Mesendoderm (in vitro differentiated cells): ENCODE measurements around the gene ROR1.
A peak's percentile ranks its signal among the peaks of the same experiment; 100 is the strongest.

Experiments used
- DNase-seq: peaks from one replicate; pipeline ENCODE4 v3.0.0; 2013
- H2AK5ac ChIP-seq: 2 replicates; pipeline ENCODE4 v1.6.1; 2013; ENCODE audit warnings: low read length, inconsistent platforms
- H2BK120ac ChIP-seq: 2 replicates; pipeline ENCODE4 v1.6.1; 2013; ENCODE audit warnings: low read depth, mild to moderate bottlenecking, low read length, moderate library complexity, mixed read lengths
- H2BK15ac ChIP-seq: replicated peaks from 2 replicates; pipeline ENCODE4 v1.6.1; 2013; ENCODE audit warnings: low read depth, mild to moderate bottlenecking, moderate library complexity
- H2BK5ac ChIP-seq: 2 replicates; pipeline ENCODE4 v1.6.1; 2013; ENCODE audit warnings: low read length, inconsistent platforms
- H3K18ac ChIP-seq: 2 replicates; pipeline ENCODE4 v1.6.1; 2013; ENCODE audit warnings: mild to moderate bottlenecking, low read length, mixed read lengths
- H3K23ac ChIP-seq: one replicate; pipeline ENCODE4 v1.6.1; 2013; ENCODE audit warnings: low read length
- H3K27ac ChIP-seq: 2 replicates; pipeline ENCODE4 v1.5.1; 2013; ENCODE audit warnings: low read depth, mild to moderate bottlenecking, inconsistent platforms, low read length, moderate library complexity
- H3K27me3 ChIP-seq: 2 replicates; pipeline ENCODE4 v1.6.1; 2013; ENCODE audit warnings: low read length, control low read depth, mild to moderate bottlenecking, inconsistent platforms; ENCODE audit not compliant: insufficient read depth, poor library complexity
- H3K36me3 ChIP-seq: 2 replicates; pipeline ENCODE4 v1.6.1; 2013; ENCODE audit warnings: low read length, inconsistent platforms; ENCODE audit not compliant: control insufficient read depth, insufficient read depth
- H3K4ac ChIP-seq: one replicate; pipeline ENCODE4 v1.6.1; 2013; ENCODE audit warnings: low read depth, mild to moderate bottlenecking, low read length, moderate library complexity
- H3K4me1 ChIP-seq: 2 replicates; pipeline ENCODE4 v1.6.1; 2013; ENCODE audit warnings: low read depth, low read length, inconsistent platforms; ENCODE audit not compliant: control insufficient read depth
- H3K4me2 ChIP-seq: 2 replicates; pipeline ENCODE4 v1.6.1; 2013; ENCODE audit warnings: low read length
- H3K4me3 ChIP-seq: 2 replicates; pipeline ENCODE4 v1.5.1; 2013; ENCODE audit warnings: mild to moderate bottlenecking, low read length
- H3K56ac ChIP-seq: one replicate; pipeline ENCODE4 v1.6.1; 2013; ENCODE audit warnings: low read length
- H3K79me1 ChIP-seq: 2 replicates; pipeline ENCODE4 v1.6.1; 2013; ENCODE audit warnings: low read length, inconsistent platforms
- H3K79me2 ChIP-seq: 2 replicates; pipeline ENCODE4 v1.6.1; 2013; ENCODE audit warnings: mild to moderate bottlenecking, low read length; ENCODE audit not compliant: control insufficient read depth, insufficient read depth
- H3K9ac ChIP-seq: 2 replicates; pipeline ENCODE4 v1.6.1; 2013; ENCODE audit warnings: low read length, inconsistent platforms
- H4K5ac ChIP-seq: one replicate; pipeline ENCODE4 v1.6.1; 2013; ENCODE audit warnings: low read length
- H4K8ac ChIP-seq: one replicate; pipeline ENCODE4 v1.6.1; 2013; ENCODE audit warnings: low read depth, mild to moderate bottlenecking, control low read depth, low read length, moderate library complexity
- WGBS: extraction: QIAGEN DNeasy Blood & Tissue Kit; methylation state at CpG from one replicate; pipeline ENCODE4 v1.1.7; 2013; ENCODE audit warnings: low lambda C conversion rate, missing lambda C conversion rate; ENCODE audit not compliant: insufficient coverage; ENCODE audit errors: extremely low coverage; 5-methylcytosine and 5-hydroxymethylcytosine counted together

Gene ROR1

GRCh38 chr1:64182207-64182606 lies 408.4 kb downstream of the ROR1 start:
- Histone ChIP-seq H3K79me1 (no peaks in the 10 kb centered on the region), H3K4ac (no peak overlapping the region), H3K18ac (no peak overlapping the region), H3K27me3 (no peaks in the 10 kb centered on the region), H2BK5ac (no peak overlapping the region), H3K4me3 (no peak overlapping the region), H3K79me2 (no peaks in the 10 kb centered on the region), H3K56ac (no peak overlapping the region), H2BK120ac (no peak overlapping the region), H3K27ac (no peak overlapping the region), H3K23ac (no peak overlapping the region), H3K4me2 (no peak overlapping the region), H3K4me1 (no peaks in the 10 kb centered on the region), H4K8ac (no peak overlapping the region), H2BK15ac (no peak overlapping the region), H2AK5ac (no peak overlapping the region), H3K36me3 (no peaks in the 10 kb centered on the region), H3K9ac (no peak overlapping the region), H4K5ac (no peak overlapping the region)
- DNase-seq: no peak
- WGBS: no CpG with 5 or more reads among the region's 2 CpGs

- no CpG with 5 or more reads among the region's 5 CpGs for WGBS
- peak; percentile 42 for DNase-seq
- no peak overlapping the region for H3K4ac ChIP-seq
Observed at GRCh38 chr1:64183395-64184002, 409.7 kb downstream of the ROR1 start.

GRCh38 chr1:64184003-64184440 lies 410.2 kb downstream of the ROR1 start:
- H3K79me1 ChIP-seq: no peaks in the 10 kb centered on the region
- H3K56ac ChIP-seq: no peak overlapping the region
- H4K5ac ChIP-seq: no peak overlapping the region
- no peaks in the 10 kb centered on the region for H3K79me2 ChIP-seq
- no peak overlapping the region for H3K18ac ChIP-seq
- no peak overlapping the region for H2BK120ac ChIP-seq
- no peak overlapping the region for H3K4ac ChIP-seq
- H3K9ac ChIP-seq: no peak overlapping the region
- no CpG with 5 or more reads among the region's 5 CpGs for WGBS
- no peak overlapping the region for H4K8ac ChIP-seq
- H2AK5ac ChIP-seq: no peak overlapping the region
- no peak overlapping the region for H3K4me2 ChIP-seq
- no peaks in the 10 kb centered on the region for H3K36me3 ChIP-seq
- no peaks in the 10 kb centered on the region for H3K27me3 ChIP-seq
- H3K23ac ChIP-seq: no peak overlapping the region
- DNase-seq: no peak
- H3K27ac ChIP-seq: no peak overlapping the region
- H3K4me3 ChIP-seq: no peak overlapping the region
- no peak overlapping the region for H2BK15ac ChIP-seq
- H3K4me1 ChIP-seq: no peaks in the 10 kb centered on the region
- H2BK5ac ChIP-seq: no peak overlapping the region

More at GRCh38 chr1:64183395-64184002, 409.7 kb downstream of the ROR1 start:
- Histone ChIP-seq H3K27me3 (no peaks in the 10 kb centered on the region), H3K79me1 (no peaks in the 10 kb centered on the region), H4K8ac (no peak overlapping the region), H3K9ac (no peak overlapping the region), H3K36me3 (no peaks in the 10 kb centered on the region), H2BK15ac (no peak overlapping the region), H3K4me2 (no peak overlapping the region), H2BK120ac (no peak overlapping the region), H3K18ac (no peak overlapping the region), H2AK5ac (no peak overlapping the region), H3K23ac (no peak overlapping the region), H3K79me2 (no peaks in the 10 kb centered on the region), H3K4me1 (no peaks in the 10 kb centered on the region), H3K27ac (no peak overlapping the region), H4K5ac (no peak overlapping the region), H3K4me3 (no peak overlapping the region), H3K56ac (no peak overlapping the region), H2BK5ac (no peak overlapping the region)

GRCh38 chr1:64186138-64186897 lies 412.5 kb downstream of the ROR1 start:
- Histone ChIP-seq H2AK5ac (no peak overlapping the region), H3K4ac (no peak overlapping the region), H4K8ac (no peak overlapping the region), H4K5ac (no peak overlapping the region), H3K23ac (no peak overlapping the region), H3K79me2 (no peaks in the 10 kb centered on the region), H3K56ac (no peak overlapping the region), H2BK15ac (no peak overlapping the region), H3K27me3 (no peaks in the 10 kb centered on the region), H3K9ac (no peak overlapping the region), H3K27ac (no peak overlapping the region), H3K4me3 (no peak overlapping the region), H3K18ac (no peak overlapping the region), H3K36me3 (no peaks in the 10 kb centered on the region), H2BK120ac (no peak overlapping the region), H3K4me2 (no peak overlapping the region), H3K79me1 (no peaks in the 10 kb centered on the region), H2BK5ac (no peak overlapping the region), H3K4me1 (no peaks in the 10 kb centered on the region)
- DNase-seq: no peak
- WGBS: no CpG with 5 or more reads among the region's 10 CpGs

- H3K27me3 ChIP-seq: no peaks in the 10 kb centered on the region
- no peak overlapping the region for H3K9ac ChIP-seq
- H3K4ac ChIP-seq: no peak overlapping the region
- WGBS: no CpG with 5 or more reads among the region's 7 CpGs
- H2AK5ac ChIP-seq: no peak overlapping the region
- no peak overlapping the region for H3K4me2 ChIP-seq
- H3K79me1 ChIP-seq: no peaks in the 10 kb centered on the region
- no peak overlapping the region for H2BK120ac ChIP-seq
- DNase-seq: no peak
- no peaks in the 10 kb centered on the region for H3K4me1 ChIP-seq
- H3K23ac ChIP-seq: no peak overlapping the region
- no peak overlapping the region for H2BK15ac ChIP-seq
- no peak overlapping the region for H2BK5ac ChIP-seq
- no peak overlapping the region for H3K56ac ChIP-seq
- H3K27ac ChIP-seq: no peak overlapping the region
- no peak overlapping the region for H4K5ac ChIP-seq
- H3K36me3 ChIP-seq: no peaks in the 10 kb centered on the region
- H4K8ac ChIP-seq: no peak overlapping the region
- H3K79me2 ChIP-seq: no peaks in the 10 kb centered on the region
- no peak overlapping the region for H3K18ac ChIP-seq
- no peak overlapping the region for H3K4me3 ChIP-seq
Observed at GRCh38 chr1:64186898-64187280, 413.1 kb downstream of the ROR1 start.
